H9 (cell line): ENCODE data around the gene MTHFD1. TPM values are rescaled to one million over a fixed set of nuclear protein-coding genes. Genes with fewer than 3 reads are reported as not detected.

Experiments
- DNase-seq: peaks from one replicate; pipeline ENCODE4 v3.0.0-alpha.2; 2017
- H2AFZ ChIP-seq: one replicate; pipeline ENCODE4 v1.6.1; 2013; ENCODE audit warnings: mild to moderate bottlenecking, low read length, control low read depth, moderate library complexity
- H2AK5ac ChIP-seq: 2 replicates; pipeline ENCODE4 v1.6.1; 2013; ENCODE audit warnings: low read length, control low read depth, mixed read lengths; ENCODE audit not compliant: insufficient read length
- H2BK120ac ChIP-seq: one replicate; pipeline ENCODE4 v1.6.1; 2013; ENCODE audit warnings: low read depth, mild to moderate bottlenecking, low read length, control low read depth, inconsistent platforms; ENCODE audit not compliant: poor library complexity, severe bottlenecking
- H2BK12ac ChIP-seq: 2 replicates; pipeline ENCODE4 v1.6.1; 2013; ENCODE audit warnings: low read length, control low read depth, mixed read lengths, low read depth; ENCODE audit not compliant: insufficient read length
- H2BK15ac ChIP-seq: 2 replicates; pipeline ENCODE4 v1.6.1; 2013; ENCODE audit warnings: low read depth, low read length, control low read depth
- H2BK20ac ChIP-seq: one replicate; pipeline ENCODE4 v1.6.1; 2013; ENCODE audit warnings: low read depth, mild to moderate bottlenecking, low read length, control low read depth, inconsistent platforms; ENCODE audit not compliant: poor library complexity, severe bottlenecking
- H2BK5ac ChIP-seq: 2 replicates; pipeline ENCODE4 v1.6.1; 2013; ENCODE audit warnings: low read length, control low read depth, mixed read lengths; ENCODE audit not compliant: insufficient read length
- H3K14ac ChIP-seq: 2 replicates; pipeline ENCODE4 v1.6.1; 2013; ENCODE audit warnings: low read length, control low read depth; ENCODE audit not compliant: insufficient read depth
- H3K18ac ChIP-seq: 2 replicates; pipeline ENCODE4 v1.6.1; 2013; ENCODE audit warnings: low read depth, mild to moderate bottlenecking, mixed read lengths, low read length, control low read depth; ENCODE audit not compliant: insufficient read length
- H3K23ac ChIP-seq: 2 replicates; pipeline ENCODE4 v1.6.1; 2013; ENCODE audit warnings: low read length, control low read depth, mixed read lengths, low read depth; ENCODE audit not compliant: insufficient read length
- H3K23me2 ChIP-seq: 2 replicates; pipeline ENCODE4 v1.6.1; 2013; ENCODE audit warnings: low read depth, mild to moderate bottlenecking, mixed read lengths, low read length, control low read depth; ENCODE audit not compliant: insufficient read length, poor library complexity, severe bottlenecking
- H3K27ac ChIP-seq: 2 replicates; pipeline ENCODE4 v1.5.1; 2013; ENCODE audit warnings: low read length, control low read depth, mixed read lengths, low read depth; ENCODE audit not compliant: insufficient read length
- H3K27me3 ChIP-seq: 2 replicates; pipeline ENCODE4 v1.6.1; 2013; ENCODE audit warnings: low read length, control low read depth, inconsistent platforms; ENCODE audit not compliant: insufficient read depth
- H3K4ac ChIP-seq: 2 replicates; pipeline ENCODE4 v1.6.1; 2013; ENCODE audit warnings: low read depth, mild to moderate bottlenecking, control low read depth, inconsistent platforms, low read length, moderate library complexity
- H3K4me1 ChIP-seq: 2 replicates; pipeline ENCODE4 v1.6.1; 2013; ENCODE audit warnings: low read length, control low read depth, inconsistent platforms; ENCODE audit not compliant: insufficient read depth
- H3K4me2 ChIP-seq: 2 replicates; pipeline ENCODE4 v1.6.1; 2013; ENCODE audit warnings: low read length, control low read depth, mixed read lengths; ENCODE audit not compliant: insufficient read length, insufficient read depth
- H3K56ac ChIP-seq: 2 replicates; pipeline ENCODE4 v1.6.1; 2013; ENCODE audit warnings: low read depth, mild to moderate bottlenecking, mixed read lengths, low read length, control low read depth; ENCODE audit not compliant: insufficient read length
- H3K79me1 ChIP-seq: 2 replicates; pipeline ENCODE4 v1.6.1; 2013; ENCODE audit warnings: low read depth, mild to moderate bottlenecking, moderate library complexity, low read length, control low read depth, inconsistent platforms; ENCODE audit not compliant: insufficient read depth, poor library complexity, severe bottlenecking
- H3K79me2 ChIP-seq: 2 replicates; pipeline ENCODE4 v1.6.1; 2013; ENCODE audit warnings: low read length, control low read depth, inconsistent platforms; ENCODE audit not compliant: insufficient read depth
- H3K9ac ChIP-seq: 2 replicates; pipeline ENCODE4 v1.6.1; 2013; ENCODE audit warnings: low read length, control low read depth, mixed read lengths; ENCODE audit not compliant: insufficient read length; ENCODE audit errors: extremely low read depth
- H3K9me3 ChIP-seq: one replicate; pipeline ENCODE4 v1.6.1; 2013; ENCODE audit warnings: low read depth, low read length, inconsistent platforms; ENCODE audit not compliant: control insufficient read depth
- H3T11ph ChIP-seq: one replicate; pipeline ENCODE4 v1.6.1; 2013; ENCODE audit warnings: mild to moderate bottlenecking, low read length, control low read depth, inconsistent platforms
- H4K20me1 ChIP-seq: one replicate; pipeline ENCODE4 v1.6.1; 2013; ENCODE audit not compliant: control insufficient read depth, insufficient read length, insufficient read depth
- H4K5ac ChIP-seq: 2 replicates; pipeline ENCODE4 v1.6.1; 2013; ENCODE audit warnings: low read depth, mild to moderate bottlenecking, mixed read lengths, low read length, control low read depth; ENCODE audit not compliant: insufficient read length
- H4K8ac ChIP-seq: replicated peaks from 2 replicates; pipeline ENCODE4 v1.6.1; 2013; ENCODE audit warnings: low read length, control low read depth, mixed read lengths, low read depth; ENCODE audit not compliant: insufficient read length
- H4K91ac ChIP-seq: 2 replicates; pipeline ENCODE4 v1.6.1; 2013; ENCODE audit warnings: low read depth, mild to moderate bottlenecking, moderate library complexity, mixed read lengths, low read length, control low read depth; ENCODE audit not compliant: insufficient read length
- H3K27ac Mint-ChIP-seq, 3 experiments: 2 replicates in 2 of 3; 3 replicates in 1 of 3; pipeline ENCODE4 v1.8.0; 2020 to 2021; ENCODE audit warnings: mixed read lengths in 3 of 3, mild to moderate bottlenecking in 1 of 3, moderate library complexity in 1 of 3
- H3K27me3 Mint-ChIP-seq: 2 replicates; pipeline ENCODE4 v1.8.0; 2021; ENCODE audit warnings: low read depth, mild to moderate bottlenecking, moderate library complexity, mixed read lengths
- H3K36me3 Mint-ChIP-seq, 3 experiments: 2 replicates in 2 of 3; 3 replicates in 1 of 3; pipeline ENCODE4 v1.8.0; 2020 to 2021; ENCODE audit warnings: low read depth in 3 of 3, mixed read lengths in 3 of 3; ENCODE audit not compliant: insufficient read depth in 1 of 3
- H3K4me1 Mint-ChIP-seq, 2 experiments: 2 replicates each; pipeline ENCODE4 v1.8.0; 2020; ENCODE audit warnings: mixed read lengths in 2 of 2
- H3K4me3 Mint-ChIP-seq, 2 experiments: 2 replicates in 1 of 2; 3 replicates in 1 of 2; pipeline ENCODE4 v1.8.0; 2020 to 2021; ENCODE audit warnings: mild to moderate bottlenecking in 2 of 2, mixed read lengths in 2 of 2, moderate library complexity in 1 of 2
- H3K9me3 Mint-ChIP-seq, 2 experiments: 2 replicates in 1 of 2; 3 replicates in 1 of 2; pipeline ENCODE4 v1.8.0; 2020; ENCODE audit warnings: mild to moderate bottlenecking in 2 of 2, mixed read lengths in 2 of 2, moderate library complexity in 1 of 2
- WGBS: extraction: QIAGEN DNeasy Blood & Tissue Kit; methylation state at CpG from one replicate; pipeline ENCODE4 v1.1.7; 2013; ENCODE audit warnings: missing lambda C conversion rate, low lambda C conversion rate, mixed read lengths; ENCODE audit not compliant: insufficient read length; ENCODE audit errors: extremely low coverage; 5-methylcytosine and 5-hydroxymethylcytosine counted together
- total RNA-seq: library from RNA; stranded (reverse); gene quantifications from 2 replicates; pipeline ENCODE4 v1.2.1, GENCODE V29; 2021
- TF ChIP-seq, protein P1 (sequence below): fragments of 200-600 bp; sonication (generic); conservative IDR thresholded peaks from 3 replicates; pipeline ENCODE4 v1.8.0; 2021; ENCODE audit warnings: antibody characterized with exemption, mild to moderate bottlenecking

Gene MTHFD1
- total RNA-seq, 1 experiment from 2014 or later, result 203 TPM

DNA sequence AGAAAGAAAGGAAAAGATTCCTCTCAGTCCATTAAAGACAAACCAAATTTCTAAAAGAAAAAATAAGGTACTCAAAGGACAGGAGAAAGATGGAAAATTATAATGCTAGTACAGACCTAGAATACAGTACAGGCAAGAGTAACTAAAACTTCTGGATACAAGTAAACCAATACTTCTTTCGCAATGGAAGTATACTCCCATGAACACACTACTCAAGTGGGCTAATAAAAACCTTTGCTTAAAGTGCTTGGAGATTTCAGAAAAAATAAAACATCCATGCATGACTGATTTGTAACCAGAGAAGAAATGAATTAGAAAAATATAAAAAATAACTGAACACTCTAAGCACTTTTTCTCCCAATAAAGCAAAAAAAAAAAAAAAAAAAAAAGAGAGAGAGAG is 111.9 kb downstream of the MTHFD1 start:
- no CpG with 5 or more reads among the region's 1 CpG for WGBS
- Histone ChIP-seq H3K79me2 (peaks cover 2% of the 10 kb centered on the region; the same call in 1 of the 2 replicates), H4K20me1 (no peaks in the 10 kb centered on the region), H3K79me1 (no peaks in the 10 kb centered on the region), H4K5ac (no peak overlapping the region), H3K14ac (no peak overlapping the region), H2AK5ac (no peak overlapping the region), H3K4me2 (no peak overlapping the region), H4K8ac (no peak overlapping the region), H2BK20ac (no peak overlapping the region), H3T11ph (no peak overlapping the region), H3K27me3 (no peaks in the 10 kb centered on the region), H3K56ac (no peak overlapping the region), H3K27ac (no peak overlapping the region), H3K23me2 (peaks cover 9% of the 10 kb centered on the region), H2BK120ac (no peak overlapping the region), H2BK12ac (no peak overlapping the region), H3K4me1 (no peaks in the 10 kb centered on the region; the same call in 1 of the 2 replicates), H2BK5ac (no peak overlapping the region), H3K4ac (no peak overlapping the region), H2BK15ac (no peak overlapping the region), H2AFZ (no peak overlapping the region), H3K23ac (no peak overlapping the region), H3K9ac (no peak overlapping the region), H3K9me3 (no peaks in the 10 kb centered on the region), H3K18ac (no peak overlapping the region), H4K91ac (no peak overlapping the region)
- Mint-ChIP-seq H3K27me3 (no peaks in the 10 kb centered on the region), H3K4me3 (no peak overlapping the region), H3K27ac (peak overlapping the region in 1 of 3 experiments; percentile 58; a peak in 1 of 7 replicates), H3K36me3 (peaks cover 7 to 14% (median 13%) of the 10 kb centered on the region in 3 experiments; a peak in 6 of 7 replicates), H3K9me3 (no peaks in the 10 kb centered on the region), H3K4me1 (peaks cover 18% of the 10 kb centered on the region in 2 experiments)
- TF ChIP-seq, protein P1, sequence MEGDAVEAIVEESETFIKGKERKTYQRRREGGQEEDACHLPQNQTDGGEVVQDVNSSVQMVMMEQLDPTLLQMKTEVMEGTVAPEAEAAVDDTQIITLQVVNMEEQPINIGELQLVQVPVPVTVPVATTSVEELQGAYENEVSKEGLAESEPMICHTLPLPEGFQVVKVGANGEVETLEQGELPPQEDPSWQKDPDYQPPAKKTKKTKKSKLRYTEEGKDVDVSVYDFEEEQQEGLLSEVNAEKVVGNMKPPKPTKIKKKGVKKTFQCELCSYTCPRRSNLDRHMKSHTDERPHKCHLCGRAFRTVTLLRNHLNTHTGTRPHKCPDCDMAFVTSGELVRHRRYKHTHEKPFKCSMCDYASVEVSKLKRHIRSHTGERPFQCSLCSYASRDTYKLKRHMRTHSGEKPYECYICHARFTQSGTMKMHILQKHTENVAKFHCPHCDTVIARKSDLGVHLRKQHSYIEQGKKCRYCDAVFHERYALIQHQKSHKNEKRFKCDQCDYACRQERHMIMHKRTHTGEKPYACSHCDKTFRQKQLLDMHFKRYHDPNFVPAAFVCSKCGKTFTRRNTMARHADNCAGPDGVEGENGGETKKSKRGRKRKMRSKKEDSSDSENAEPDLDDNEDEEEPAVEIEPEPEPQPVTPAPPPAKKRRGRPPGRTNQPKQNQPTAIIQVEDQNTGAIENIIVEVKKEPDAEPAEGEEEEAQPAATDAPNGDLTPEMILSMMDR, result no peak
- no peak for DNase-seq
